A204.1 (cell line): ENCODE measurements around the gene VCAN.

Source experiments
- FAIRE-seq: peaks from 2 replicates; lab custom pipeline; 2012; peaks lifted over from hg19 to GRCh38; lab: Jason Lieb, UNC

VCAN gene

GRCh38 chr5:83539463-83539790 lies 67.9 kb downstream of the VCAN start:
- FAIRE-seq = no peak

- FAIRE-seq = no peak
These were observed 68.6 kb downstream of the VCAN start for GRCh38 chr5:83540105-83540504.

- no peak for FAIRE-seq
These were observed 69.2 kb downstream of the VCAN start for GRCh38 chr5:83540783-83541182.

GRCh38 chr5:83542839-83543238 lies 71.3 kb downstream of the VCAN start:
- FAIRE-seq = no peak

GRCh38 chr5:83543898-83544297 lies 72.4 kb downstream of the VCAN start:
- no peak for FAIRE-seq

GRCh38 chr5:83547161-83547560 lies 75.6 kb downstream of the VCAN start:
- FAIRE-seq = no peak

GRCh38 chr5:83547889-83548288 lies 76.3 kb downstream of the VCAN start:
- no peak for FAIRE-seq

GRCh38 chr5:83548581-83548980 lies 77.0 kb downstream of the VCAN start:
- no peak for FAIRE-seq

GRCh38 chr5:83549076-83549475 lies 77.5 kb downstream of the VCAN start:
- no peak for FAIRE-seq

GRCh38 chr5:83549674-83550073 lies 78.1 kb downstream of the VCAN start:
- no peak for FAIRE-seq

GRCh38 chr5:83551821-83552220 lies 80.3 kb downstream of the VCAN start:
- FAIRE-seq = no peak

GRCh38 chr5:83552275-83552674 lies 80.7 kb downstream of the VCAN start:
- no peak for FAIRE-seq

- no peak for FAIRE-seq
These were observed 81.5 kb downstream of the VCAN start for GRCh38 chr5:83553000-83553486.

- FAIRE-seq = no peak
These were observed 82.6 kb downstream of the VCAN start for GRCh38 chr5:83554133-83554532.

- no peak for FAIRE-seq
These were observed 83.1 kb downstream of the VCAN start for GRCh38 chr5:83554686-83555085.

- no peak for FAIRE-seq
These were observed 83.7 kb downstream of the VCAN start for GRCh38 chr5:83555263-83555662.

GRCh38 chr5:83556190-83556589 lies 84.6 kb downstream of the VCAN start:
- no peak for FAIRE-seq

- no peak for FAIRE-seq
These were observed 87.7 kb downstream of the VCAN start for GRCh38 chr5:83559118-83559785.

- FAIRE-seq = no peak
These were observed 90.6 kb downstream of the VCAN start for GRCh38 chr5:83562071-83562606.

GRCh38 chr5:83562791-83563557 lies 91.4 kb downstream of the VCAN start:
- FAIRE-seq = no peak

GRCh38 chr5:83563631-83564030 lies 92.1 kb downstream of the VCAN start:
- FAIRE-seq = no peak

GRCh38 chr5:83564069-83564749 lies 92.7 kb downstream of the VCAN start:
- peak; percentile 97 for FAIRE-seq

- no peak for FAIRE-seq
These were observed 96.2 kb downstream of the VCAN start for GRCh38 chr5:83567741-83568140.
